ENCODE data around the gene ZNF124.
"Not testable (repeated sequence)": the region's sequence is repeated elsewhere in the genome, so short reads cannot be mapped to it uniquely, and the experiment has no call there.

Gene ZNF124

DNA sequence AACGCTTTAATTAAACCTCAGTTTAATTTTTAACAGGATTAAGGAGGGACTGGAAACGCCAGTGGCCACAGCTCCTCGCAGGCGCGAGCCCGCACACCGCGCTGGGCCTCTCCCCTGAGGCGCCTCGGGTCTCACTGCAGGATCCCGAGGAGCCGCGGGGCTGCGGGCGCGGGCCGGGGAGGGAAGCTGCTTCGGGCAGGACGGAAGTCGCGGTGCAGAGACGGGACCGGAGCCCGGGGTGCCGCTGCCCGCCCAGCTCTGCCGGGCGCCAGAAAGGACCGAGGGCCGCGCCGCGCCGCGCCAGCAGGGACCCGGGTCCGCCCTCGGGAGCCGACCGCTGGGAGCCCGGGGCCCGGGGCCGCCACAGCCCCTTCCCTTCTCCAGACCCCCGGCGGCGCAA lies 377 bp downstream of the ZNF124 start:
- DNase-seq, result not testable (repeated sequence)

DNA sequence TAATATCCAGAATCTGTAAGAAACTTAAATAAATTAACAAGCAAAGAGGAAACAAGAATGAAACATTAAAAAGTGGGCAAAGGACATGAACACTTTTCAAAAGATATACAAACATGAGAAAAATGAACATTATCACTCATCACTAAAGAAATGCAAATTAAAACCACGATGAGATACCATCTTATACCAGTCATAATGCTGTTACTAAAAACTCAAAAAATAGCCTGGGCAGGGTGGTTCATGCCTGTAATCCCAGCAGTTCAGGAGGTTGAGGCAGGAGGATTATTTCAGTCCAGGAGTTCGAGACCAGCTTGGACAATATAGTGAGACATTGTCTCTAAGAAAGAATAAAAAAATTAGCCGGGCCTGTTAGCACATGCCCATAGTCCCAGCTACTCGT lies 6.1 kb downstream of the ZNF124 start:
- DNase-seq, result no peak

DNA sequence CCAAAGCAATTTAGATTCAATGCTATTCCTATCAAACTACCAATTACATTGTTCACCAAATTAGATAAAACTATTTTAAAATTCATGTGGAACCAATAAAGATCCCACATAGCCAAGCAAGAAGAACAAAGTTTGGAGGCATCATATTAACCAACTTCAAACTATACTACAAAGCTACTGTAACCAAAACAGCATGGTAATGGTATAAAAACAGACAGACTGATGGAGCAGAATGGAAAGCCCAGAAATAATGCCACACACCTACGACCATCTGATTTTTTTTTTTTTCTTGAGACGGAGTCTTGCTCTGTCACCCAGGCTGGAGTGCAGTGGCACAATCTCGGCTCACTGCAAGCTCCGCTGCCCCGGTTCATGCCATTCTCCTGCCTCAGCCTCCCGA lies 7.1 kb downstream of the ZNF124 start:
- DNase-seq, result no peak

DNA sequence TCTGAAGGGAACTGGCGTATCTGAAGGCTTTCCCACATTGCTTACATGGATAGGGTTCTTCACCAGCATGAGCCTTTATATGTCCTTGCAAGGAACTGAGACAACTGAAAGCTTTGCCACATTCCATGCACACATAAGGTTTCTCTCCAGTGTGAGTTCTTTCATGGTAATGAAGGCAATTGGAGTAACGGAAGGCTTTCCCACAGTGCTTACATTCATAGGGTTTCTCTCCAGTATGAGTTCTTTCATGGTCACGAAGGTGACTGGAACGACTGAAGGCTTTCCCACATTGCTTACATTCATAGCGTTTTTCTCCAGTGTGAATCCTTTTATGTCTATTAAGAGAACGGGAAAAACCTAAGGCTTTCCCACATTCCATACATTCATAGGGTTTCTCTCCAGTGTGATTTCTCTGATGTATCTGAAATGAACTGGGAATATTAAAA lies 15.0 kb downstream of the ZNF124 start:
- DNase-seq, result peak; percentile 56

DNA sequence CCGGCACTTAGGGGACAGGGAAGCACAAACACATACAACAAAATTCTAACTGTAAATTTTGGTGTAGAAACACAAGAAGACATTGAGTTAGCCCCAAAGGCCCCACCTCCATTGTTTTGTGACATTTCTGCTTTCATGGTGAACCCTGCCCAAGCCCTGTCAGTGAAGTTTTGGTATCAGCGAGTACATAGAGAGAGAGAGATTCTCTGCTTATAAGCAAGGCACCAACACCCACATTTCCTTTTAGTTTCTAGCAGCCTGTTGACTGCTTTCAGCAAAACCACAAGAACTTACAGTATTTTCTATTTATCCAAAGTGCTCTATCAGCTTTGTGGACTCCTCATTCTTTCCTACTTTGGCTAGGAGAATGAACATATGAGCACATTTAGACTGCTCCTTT lies 24.0 kb downstream of the ZNF124 start:
- DNase-seq, result no peak

DNA sequence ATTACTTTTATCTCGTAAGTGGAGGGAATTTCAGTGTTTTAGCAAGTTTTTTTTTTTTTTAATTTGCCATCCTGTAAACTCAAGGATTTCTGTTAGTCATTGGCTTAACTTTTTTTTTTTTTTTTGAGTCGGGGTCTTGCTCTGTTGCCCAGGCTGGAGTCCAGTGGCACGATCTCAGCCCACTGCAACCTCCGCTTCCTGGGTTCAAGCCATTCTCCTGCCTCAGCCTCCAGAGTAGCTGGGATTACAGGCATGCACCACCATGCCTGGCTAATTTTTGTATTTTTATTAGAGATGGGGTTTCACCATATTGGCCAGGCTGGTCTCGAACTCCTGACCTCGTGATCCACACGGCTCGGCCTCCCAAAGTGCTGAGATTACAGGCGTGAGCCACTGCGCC lies 24.7 kb downstream of the ZNF124 start:
- DNase-seq, result not testable (repeated sequence)

DNA sequence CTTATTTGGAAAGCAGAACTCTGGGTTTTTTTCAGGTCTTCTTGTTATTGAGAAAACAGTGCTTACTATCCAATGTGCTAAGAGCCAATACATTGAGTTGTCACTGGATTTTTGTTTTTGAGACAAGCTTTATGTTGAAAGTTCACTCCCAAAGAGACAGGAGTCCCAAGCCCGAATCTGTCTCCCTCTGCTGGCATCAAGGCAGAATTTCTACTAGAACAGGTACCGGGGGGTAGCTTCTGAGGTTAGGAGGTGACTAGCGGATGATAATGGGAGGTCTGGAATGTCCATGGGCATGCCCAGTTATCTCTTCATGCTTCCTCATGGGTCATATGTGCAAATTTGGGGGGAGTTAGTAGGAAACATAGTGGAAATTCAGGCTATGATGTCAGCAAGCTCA lies 25.1 kb downstream of the ZNF124 start:
- peak; percentile 6 for DNase-seq

DNA sequence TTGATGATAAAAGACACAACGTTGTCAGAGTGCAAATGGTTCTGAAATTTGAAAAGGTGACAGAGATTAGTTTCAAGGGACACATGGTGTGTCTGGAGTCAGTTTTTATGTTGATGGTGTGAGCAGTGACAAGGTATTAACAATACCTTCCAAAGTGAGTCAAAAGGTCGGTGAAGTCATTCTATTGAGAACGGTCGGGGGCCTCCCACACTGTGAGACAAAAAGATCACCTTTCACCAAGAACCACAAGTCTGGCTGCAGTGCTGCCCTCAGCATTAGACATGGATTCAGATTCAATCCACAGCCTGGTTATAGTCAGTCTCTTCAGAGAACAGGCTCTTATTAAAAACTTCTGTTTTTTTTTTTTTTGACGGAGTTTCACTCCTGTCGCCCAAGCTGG lies 26.5 kb downstream of the ZNF124 start:
- no peak for DNase-seq

DNA sequence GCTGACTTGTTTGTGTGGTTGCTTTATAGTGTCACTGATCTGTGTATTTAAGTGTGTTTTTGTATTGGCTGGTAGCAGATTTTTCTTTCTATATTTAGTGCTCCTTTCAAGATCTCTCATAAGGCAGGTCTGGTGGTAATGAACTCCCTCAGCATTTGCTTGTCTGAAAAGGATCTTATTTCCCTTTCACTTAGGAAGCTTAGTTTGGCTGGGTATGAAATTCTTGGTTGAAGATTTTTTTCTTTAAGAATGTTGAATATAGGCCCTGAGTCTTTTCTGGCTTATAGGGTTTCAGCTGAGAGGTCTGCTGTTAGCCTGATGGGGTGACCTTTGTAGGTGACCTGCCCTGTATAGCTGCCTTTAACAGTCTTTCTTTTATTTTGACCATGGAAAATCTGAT lies 32.3 kb downstream of the ZNF124 start:
- not testable (repeated sequence) for DNase-seq

DNA sequence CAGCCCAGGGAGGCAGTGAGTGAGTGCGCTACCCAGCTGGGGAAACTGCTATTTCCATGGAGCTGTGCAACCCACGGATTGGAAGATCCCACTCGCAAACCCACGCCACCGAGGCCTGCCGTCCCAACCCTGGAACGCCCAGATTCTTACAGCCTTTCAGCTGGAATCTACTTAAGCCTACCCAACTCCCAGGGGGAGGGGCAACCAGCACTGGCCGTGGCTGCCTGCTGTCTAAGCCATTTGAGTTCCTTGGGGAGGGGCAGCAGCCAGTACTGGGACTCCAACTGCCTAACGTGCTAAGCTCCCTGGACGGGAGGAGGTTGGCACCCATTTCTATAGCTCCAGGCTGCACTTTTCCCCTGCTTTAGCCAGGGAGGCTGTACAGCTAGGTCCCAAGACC lies 40.6 kb downstream of the ZNF124 start:
- no peak for DNase-seq

DNA sequence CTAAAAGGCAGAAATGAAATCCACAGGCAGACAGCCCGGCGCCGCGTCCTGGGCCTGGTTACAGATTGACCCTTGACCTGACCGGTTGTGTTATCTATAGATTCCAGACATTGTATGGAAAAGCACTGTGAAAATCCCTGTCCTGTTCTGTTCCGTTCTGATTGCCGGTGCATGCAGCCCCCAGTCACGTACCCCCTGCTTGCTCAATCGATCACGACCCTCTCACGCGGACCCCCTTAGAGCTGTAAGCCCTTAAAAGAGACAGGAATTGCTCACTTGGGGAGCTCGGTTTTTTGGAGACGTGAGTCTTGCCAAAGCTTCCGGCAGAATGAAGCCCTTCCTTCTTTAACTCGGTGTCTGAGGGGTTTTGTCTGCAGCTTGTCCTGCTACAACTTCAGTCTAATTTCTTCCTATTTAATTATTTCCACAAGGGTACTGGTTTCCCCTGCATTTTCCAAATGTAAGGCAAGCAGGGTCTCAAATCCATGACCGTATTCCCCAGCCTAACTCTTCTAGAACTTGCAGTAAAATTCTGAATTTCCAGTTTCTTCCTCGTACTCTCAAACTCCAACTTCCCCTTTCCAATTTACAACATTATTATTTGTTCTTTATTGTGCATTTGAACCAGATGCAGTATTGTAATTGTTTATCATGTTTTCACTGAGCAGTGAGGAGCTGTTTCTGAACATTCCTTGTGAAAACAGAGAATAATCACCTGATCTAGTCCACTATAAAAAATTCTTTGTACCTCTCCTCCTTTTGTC lies 44.1 kb downstream of the ZNF124 start:
- DNase-seq, result peak; percentile 27

DNA sequence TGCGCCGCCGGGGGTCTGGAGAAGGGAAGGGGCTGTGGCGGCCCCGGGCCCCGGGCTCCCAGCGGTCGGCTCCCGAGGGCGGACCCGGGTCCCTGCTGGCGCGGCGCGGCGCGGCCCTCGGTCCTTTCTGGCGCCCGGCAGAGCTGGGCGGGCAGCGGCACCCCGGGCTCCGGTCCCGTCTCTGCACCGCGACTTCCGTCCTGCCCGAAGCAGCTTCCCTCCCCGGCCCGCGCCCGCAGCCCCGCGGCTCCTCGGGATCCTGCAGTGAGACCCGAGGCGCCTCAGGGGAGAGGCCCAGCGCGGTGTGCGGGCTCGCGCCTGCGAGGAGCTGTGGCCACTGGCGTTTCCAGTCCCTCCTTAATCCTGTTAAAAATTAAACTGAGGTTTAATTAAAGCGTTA lies 45.2 kb downstream of the ZNF124 start:
- DNase-seq, result not testable (repeated sequence)

DNA sequence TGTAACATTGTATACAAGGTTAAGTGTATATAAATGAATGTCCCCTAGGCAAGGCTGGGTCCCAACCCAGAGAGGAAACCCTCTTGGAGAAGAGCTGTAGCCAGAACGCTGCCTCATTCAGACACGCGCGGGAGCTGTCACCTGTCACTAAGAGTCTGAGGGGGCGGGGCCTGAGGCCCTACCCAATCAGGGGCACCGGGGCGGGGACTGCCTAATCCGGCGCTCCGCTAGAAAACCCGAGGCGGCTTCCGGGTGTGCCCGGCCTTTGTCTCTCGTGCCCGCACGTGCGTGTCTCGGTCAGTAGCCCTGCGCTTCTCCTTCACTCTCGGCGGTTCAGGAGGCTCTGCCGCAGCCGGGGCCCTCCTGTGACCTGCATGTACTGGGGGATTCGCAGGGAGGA lies 45.7 kb downstream of the ZNF124 start:
- DNase-seq, result not testable (repeated sequence)

DNA sequence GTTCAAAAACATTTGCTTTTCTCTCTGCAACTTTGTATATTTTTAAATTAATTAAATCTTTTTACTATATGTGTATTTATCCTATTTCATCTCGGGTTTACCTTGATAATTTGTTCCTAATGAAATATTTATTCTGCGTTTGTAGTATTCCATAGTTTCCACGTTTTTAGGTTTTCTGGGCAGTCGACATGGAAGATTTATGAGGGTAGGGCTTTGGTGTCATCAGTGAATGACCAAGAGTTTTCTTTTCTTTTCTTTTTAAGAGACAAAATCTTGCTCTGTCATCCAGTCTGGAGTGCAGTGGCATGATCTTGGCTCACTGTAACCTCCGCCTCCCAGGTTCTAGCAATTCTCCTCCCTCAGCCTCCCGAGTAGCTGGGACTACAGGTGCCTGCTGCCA lies 50.4 kb downstream of the ZNF124 start:
- no peak for DNase-seq

DNA sequence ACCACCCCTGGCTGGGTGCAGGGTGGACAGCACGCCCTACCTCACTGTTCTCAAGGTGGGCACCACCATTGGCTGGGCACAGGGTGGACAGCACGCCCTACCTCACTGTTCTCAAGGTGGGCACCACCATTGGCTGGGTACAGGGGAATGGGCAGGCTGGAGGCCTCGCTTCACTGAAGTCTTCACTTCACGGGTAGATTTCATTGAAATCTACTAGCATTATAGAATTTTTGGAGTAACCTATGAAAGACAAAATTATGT lies 51.5 kb downstream of the ZNF124 start:
- not testable (repeated sequence) for DNase-seq

DNA sequence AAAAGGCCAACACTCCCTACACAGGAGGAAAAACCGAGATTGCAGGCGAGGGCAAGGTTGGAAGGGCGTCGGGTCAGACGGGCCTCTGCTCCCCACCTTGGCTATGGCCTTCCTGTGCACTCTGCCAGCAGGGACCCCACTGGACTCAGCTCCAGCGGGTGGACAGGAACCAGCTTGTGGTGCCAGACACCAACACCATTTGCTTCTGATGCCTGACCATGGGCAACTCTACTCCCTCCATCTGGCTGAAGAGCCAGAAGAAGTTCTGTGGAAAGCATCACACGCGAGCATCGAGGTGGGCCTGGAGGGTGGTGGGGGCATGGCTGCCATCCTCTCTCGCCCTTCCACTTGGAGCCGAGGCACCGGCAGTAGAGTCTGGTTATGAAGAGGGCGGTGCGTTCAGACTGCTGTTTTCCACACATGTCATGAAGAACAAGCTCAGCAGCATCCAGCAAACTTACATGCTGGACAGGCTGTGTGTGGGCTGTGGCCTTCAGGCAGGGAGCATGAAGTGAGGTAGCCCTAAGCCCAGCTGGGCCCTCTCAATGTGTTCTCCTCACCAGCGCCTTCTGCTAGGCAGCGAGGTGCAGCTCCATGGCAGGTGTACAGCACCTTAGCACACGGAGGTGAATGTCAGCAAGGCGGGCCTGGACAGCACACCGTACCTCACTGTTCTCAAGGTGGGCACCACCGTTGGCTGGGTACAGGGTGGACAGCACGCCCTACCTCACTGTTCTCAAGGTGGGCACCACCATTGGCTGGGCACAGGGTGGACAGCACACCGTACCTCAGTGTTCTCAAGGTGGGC lies 52.0 kb downstream of the ZNF124 start:
- no peak for DNase-seq

DNA sequence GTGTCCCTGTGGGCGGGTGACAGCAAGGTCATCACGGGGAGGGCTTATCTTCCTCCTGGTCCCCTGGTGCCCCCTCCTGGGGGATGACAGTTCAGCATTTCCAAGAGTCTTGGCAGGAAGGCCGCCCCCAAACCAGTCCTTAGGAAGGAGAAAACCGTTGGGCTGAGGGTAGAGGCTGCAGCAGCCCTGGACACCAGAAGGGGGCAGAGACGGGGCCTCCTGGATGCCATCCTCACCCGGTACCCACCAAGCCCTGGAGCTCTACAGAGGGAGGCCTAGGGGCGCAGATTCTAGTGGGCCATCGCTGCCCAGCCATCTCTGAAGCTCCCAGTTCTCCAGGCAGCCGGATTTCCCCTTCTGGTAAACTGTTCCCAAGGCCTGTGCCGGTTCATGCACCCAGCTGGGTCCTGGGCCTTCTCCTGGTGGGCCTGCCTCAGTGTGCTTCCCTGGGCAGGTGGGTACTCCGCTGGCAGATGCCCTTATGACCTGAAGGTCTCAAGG lies 52.8 kb downstream of the ZNF124 start:
- DNase-seq, result no peak

DNA sequence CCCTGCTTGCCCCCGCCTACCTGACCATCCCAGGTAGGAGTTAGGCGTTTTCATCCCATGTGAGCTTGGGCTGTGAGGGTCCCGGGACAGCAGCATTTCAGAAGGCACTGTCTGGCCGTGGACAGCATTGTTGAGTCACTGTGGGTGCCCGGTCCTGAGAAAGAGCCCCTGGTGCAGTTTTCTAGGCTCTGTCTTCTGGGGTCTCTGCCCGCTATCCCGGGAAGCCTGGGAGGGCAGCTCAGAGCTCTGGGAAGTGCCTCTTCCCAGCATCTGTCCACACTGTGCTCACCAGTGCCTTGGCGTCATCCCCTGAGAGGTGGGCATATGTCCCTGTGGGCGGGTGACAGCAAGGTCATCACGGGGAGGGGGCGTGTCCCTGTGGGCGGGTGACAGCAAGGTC lies 56.3 kb downstream of the ZNF124 start:
- no peak for DNase-seq

DNA sequence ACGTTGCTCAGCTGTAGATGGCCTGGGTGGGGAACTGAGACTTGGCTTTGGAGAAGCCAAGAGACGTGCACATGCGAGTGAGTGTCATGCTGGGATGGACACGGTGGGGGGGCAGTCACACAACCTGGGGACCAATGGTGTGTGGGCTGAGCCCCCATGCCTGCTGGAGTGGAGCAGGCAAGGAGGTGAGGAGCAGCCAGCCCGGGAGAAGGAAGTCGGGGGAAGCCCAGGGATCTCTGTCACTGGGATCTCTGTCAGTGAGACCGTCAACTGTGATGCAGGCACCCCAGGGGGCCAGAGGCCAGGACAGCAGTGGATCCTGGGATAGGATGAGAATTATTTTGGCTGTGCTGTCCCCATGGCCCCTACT lies 56.7 kb downstream of the ZNF124 start:
- DNase-seq, result no peak

DNA sequence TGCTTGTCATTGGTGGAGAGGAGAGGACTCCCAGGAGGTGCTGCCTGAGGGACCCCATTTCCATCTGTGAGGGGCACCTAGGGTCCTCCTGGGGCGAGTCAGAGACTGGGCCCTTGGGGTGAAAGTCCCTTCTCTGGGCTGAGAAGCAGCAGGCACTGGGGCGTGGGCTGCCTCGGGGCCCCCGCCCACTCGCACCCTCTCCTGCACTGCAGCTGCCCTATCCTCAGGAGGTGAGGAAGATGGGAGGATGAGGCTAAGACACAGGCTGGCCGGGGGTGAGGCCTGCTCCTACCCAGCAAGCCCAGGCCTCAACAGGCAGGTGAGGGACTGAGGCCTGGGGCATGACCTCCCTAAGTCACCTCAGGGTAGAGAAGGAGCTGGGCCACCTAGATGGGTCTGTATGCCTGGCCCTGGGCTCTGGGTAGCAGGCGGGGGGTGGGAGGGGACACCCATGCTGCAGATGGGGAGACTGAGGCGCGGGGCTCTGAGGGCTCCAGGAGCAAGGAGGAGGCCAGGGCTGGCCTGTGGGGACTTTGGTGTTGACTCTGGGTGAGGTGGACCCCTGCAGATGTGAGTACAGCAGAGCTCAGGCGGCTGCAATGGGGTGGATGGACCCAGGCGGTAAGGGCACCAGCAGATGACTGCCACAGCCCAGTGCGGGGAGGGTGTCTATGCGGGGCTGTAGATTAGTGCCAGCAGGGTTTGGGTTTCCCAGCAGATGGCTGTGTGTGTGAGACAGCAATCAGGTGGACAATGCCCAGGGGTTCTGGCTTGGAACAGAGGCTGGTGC lies 57.3 kb downstream of the ZNF124 start:
- DNase-seq, result no peak

DNA sequence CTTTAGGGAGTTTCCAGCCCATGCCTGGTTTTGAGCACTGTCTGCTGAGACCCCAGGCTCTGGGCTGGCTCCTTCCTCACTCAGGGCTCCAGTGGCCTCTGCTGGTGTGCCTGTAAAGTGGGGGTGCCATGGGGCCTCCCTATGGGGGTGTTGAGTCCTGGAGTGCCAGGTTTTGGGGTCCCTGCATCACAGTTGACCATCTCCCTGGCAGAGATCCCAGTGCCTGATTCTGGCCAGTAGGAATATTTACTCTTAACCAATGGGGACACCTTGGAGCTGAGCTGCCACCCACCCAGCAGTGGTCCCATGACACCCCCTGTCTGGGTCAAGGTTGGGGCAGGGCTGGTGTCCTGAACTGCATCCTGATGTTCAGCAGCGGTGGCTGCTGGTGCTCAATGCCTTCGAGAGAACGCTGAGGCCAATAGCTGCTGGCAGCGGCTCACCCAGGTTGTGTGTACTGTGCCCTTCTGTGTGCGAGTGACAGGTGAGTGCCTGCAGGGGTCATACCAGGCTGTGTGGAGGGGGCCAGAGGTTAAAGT lies 58.0 kb downstream of the ZNF124 start:
- DNase-seq, result no peak

DNA sequence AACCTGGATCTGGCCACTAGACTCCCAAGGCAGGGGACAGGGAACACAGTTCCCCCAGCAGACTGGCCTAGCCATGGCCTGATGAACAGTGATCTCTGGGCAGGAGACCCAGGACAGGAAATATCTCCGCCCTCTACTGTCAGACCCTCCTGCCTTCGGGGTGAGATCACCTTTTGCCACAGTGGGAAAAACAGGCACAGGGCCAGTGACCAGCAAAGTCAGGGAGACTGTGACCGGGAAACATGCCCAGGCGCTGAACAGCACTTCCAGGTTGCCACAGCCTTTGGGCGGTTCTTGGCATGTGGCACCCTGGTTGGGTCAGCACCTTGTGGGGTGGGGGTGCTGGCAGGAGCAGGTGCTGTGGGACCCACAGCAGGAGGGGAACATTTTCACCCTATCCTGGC lies 58.7 kb downstream of the ZNF124 start:
- DNase-seq, result no peak

DNA sequence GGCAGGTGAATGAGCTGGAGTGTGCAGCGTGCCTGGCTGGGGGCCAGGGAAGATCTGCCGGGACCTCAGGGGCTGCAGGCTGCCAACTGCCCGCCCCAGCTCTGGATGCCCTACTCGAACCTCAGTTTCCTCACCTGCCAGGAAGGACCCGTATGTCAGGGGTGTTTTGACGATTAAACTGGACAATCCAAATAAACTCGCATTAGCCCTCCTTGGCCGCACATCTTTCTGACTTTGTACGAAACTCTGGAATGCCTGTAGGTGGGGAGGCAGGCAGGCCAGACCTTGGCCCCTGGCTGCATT lies 59.4 kb downstream of the ZNF124 start:
- DNase-seq, result no peak

Data from MV-4-11 (cell line).